Naive B cell (primary cell): ENCODE measurements around the gene PAPOLG. TPM values are rescaled to one million over a fixed set of nuclear protein-coding genes. Genes with fewer than 3 reads are reported as not detected.

Experiments
- ATAC-seq, 2 donors: fragments of 150-1000 bp; cut with Tn5 transposase; 2 replicates each; pipeline ENCODE4 v1.10.0; 2021; ENCODE audit warnings: low read depth in 2 of 2, mild to moderate bottlenecking in 2 of 2, moderate library complexity in 2 of 2
- DNase-seq: peaks from one replicate; pipeline ENCODE4 v3.0.0; 2022
- H3K27ac Mint-ChIP-seq, 6 donors: one replicate each; pipeline ENCODE4 v1.8.0; 2020 to 2022; ENCODE audit warnings: mild to moderate bottlenecking in 6 of 6, mixed read lengths in 6 of 6, moderate library complexity in 5 of 6, inconsistent platforms in 2 of 6
- H3K27me3 Mint-ChIP-seq, 3 donors: one replicate each; pipeline ENCODE4 v1.8.0; 2021 to 2022; ENCODE audit warnings: mixed read lengths in 3 of 3, mild to moderate bottlenecking in 1 of 3
- H3K36me3 Mint-ChIP-seq, 2 donors: one replicate each; pipeline ENCODE4 v1.8.0; 2020 to 2022; ENCODE audit warnings: mixed read lengths in 2 of 2, inconsistent platforms in 1 of 2, mild to moderate bottlenecking in 1 of 2
- H3K4me1 Mint-ChIP-seq, 3 donors: one replicate each; pipeline ENCODE4 v1.8.0; 2020 to 2022; ENCODE audit warnings: mixed read lengths in 3 of 3, inconsistent platforms in 1 of 3, mild to moderate bottlenecking in 1 of 3, moderate library complexity in 1 of 3
- H3K4me3 Mint-ChIP-seq, 8 donors: one replicate each; pipeline ENCODE4 v1.8.0; 2020 to 2022; ENCODE audit warnings: mild to moderate bottlenecking in 8 of 8, mixed read lengths in 8 of 8, moderate library complexity in 8 of 8, inconsistent platforms in 2 of 8
- H3K9me3 Mint-ChIP-seq, 7 donors: one replicate each; pipeline ENCODE4 v1.8.0; 2020 to 2022; ENCODE audit warnings: mixed read lengths in 7 of 7, mild to moderate bottlenecking in 5 of 7, inconsistent platforms in 2 of 7, moderate library complexity in 1 of 7
- polyA plus RNA-seq, 6 donors: library from polyadenylated mRNA; unstranded; fragments of 300-500 nt; fragmentation: Illumina TruSeq; gene quantifications; one replicate each; pipeline ENCODE4 v1.2.3, GENCODE V29; 2021; ENCODE audit warnings: low read depth in 6 of 6

The PAPOLG gene
- polyA plus RNA-seq, 6 donors from 2014 or later, result 8.1 to 20.5 (median 18.4) TPM

DNA sequence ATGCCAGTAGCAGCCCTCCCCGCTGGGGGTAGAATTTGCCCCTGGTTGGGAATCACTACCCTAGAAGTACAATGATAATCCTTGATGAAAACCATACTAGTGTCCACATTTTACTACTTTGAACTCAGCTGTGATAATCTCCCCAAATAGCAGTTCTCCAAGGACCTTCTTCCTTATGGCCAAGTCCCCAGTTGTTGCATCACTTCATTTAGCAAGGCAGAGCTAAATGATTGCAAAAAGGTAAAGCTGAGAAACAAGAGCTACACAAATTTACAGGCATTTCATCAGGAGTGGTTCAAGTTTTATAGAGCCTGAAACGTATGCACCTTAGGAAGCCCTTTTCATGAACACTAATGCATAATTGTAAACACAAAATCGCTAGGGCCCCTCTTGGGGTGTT lies 80.4 kb downstream of the PAPOLG start:
- Mint-ChIP-seq H3K27ac (peak overlapping the region in 2 of 6 donors; percentile 17 to 22), H3K4me3 (peak overlapping the region in 1 of 8 donors; percentile 77), H3K4me1 (peaks cover 69 to 90% (median 79%) of the 10 kb centered on the region in 3 donors), H3K36me3 (no peaks in the 10 kb centered on the region), H3K9me3 (peaks cover 0 to 4% (median 0%) of the 10 kb centered on the region in 7 donors), H3K27me3 (no peaks in the 10 kb centered on the region)
- no peak for ATAC-seq
- no peak for DNase-seq

DNA sequence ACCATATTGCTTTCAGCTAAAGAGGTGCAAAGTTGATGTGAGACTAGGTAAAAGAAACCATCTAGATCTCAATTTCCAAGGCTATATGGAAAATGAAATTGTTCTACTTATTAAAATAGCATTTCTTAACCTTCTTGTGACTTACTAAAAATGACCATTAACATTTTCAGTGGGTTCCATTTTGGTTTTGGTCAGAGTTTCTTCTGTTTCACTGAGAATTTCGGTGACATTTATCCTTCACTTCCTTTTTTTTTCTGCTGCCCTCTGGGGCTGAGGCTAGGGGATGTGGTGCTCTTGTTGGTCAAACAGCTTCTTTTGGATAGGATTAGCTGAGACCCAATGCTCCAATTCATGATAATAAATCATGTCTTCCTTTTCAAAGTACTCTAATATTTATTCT lies 81.1 kb downstream of the PAPOLG start:
- Mint-ChIP-seq H3K27ac (peak overlapping the region in 4 of 6 donors; percentile 31 to 97 (median 66)), H3K27me3 (no peaks in the 10 kb centered on the region), H3K4me1 (peaks cover 69 to 90% (median 80%) of the 10 kb centered on the region in 3 donors), H3K9me3 (peaks cover 0 to 4% (median 0%) of the 10 kb centered on the region in 7 donors), H3K36me3 (no peaks in the 10 kb centered on the region), H3K4me3 (peak overlapping the region in 1 of 8 donors; percentile 38)
- ATAC-seq, result no peak
- DNase-seq, result no peak

DNA sequence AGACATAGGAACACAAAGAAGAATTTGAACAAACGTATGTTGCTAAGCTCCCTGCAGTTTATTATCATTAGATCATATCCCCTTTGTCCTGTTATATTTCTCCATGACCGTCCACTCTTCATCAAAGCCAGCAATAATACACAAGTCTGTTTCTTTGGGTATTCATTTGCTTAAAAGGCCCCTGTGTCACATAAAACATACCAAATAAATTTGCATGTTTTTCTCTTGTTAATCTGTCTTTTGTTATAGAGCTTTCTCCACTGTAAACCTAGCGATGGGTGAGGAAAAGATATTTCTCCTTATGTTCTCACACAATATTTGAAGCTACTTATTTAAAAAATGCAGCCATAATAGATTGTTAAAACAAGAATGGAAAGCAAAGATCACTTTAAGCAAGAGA lies 82.4 kb downstream of the PAPOLG start:
- Mint-ChIP-seq H3K36me3 (no peaks in the 10 kb centered on the region), H3K4me1 (peaks cover 71 to 93% (median 82%) of the 10 kb centered on the region in 3 donors), H3K27ac (peak overlapping the region; percentile 95 to 98 (median 96)), H3K4me3 (peak overlapping the region; percentile 10 to 88 (median 76)), H3K27me3 (no peaks in the 10 kb centered on the region), H3K9me3 (peaks cover 0 to 4% (median 0%) of the 10 kb centered on the region in 7 donors)
- no peak for ATAC-seq
- no peak for DNase-seq

DNA sequence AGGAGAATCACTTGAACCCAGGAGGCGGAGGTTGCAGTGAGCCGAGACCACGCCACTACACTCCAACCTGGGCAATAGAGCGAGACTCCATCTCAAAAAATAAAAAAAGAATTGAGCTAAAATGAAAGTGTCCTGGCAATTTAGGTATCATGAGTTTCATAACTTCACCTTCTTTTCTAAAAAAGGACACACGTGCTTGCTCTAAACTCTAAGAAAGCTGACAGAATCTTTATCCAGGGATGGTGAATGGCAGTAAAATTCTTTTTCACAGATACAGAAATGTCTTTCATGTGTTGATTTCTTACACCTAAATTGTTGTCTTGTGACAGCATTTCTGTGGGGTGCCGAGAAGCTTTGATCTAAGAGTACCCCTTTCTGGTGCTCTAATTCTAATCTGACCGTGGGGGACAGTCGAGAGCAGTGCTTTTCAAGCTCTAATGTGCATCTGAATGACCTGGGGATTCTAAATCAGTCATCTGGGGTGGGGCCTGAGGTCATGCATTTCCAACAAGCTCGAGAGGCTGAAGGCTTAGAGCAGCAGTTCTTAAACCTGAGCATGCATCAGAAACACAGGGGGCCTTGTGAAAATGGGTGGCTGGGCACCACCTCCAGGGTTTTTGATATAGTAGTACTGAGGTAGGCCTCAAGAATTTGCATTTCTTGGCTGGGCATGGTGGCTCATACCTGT lies 83.2 kb downstream of the PAPOLG start:
- peaks cover 0 to 4% (median 0%) of the 10 kb centered on the region in 7 donors for H3K9me3 Mint-ChIP-seq
- DNase-seq, result peak; percentile 39
- peak overlapping the region; percentile 28 to 88 (median 80) for H3K4me3 Mint-ChIP-seq
- peaks cover 71 to 93% (median 82%) of the 10 kb centered on the region in 3 donors for H3K4me1 Mint-ChIP-seq
- peak overlapping the region; percentile 95 to 98 (median 96) for H3K27ac Mint-ChIP-seq
- peak; percentile 22 to 26 for ATAC-seq
- H3K36me3 Mint-ChIP-seq, result no peaks in the 10 kb centered on the region
- H3K27me3 Mint-ChIP-seq, result no peaks in the 10 kb centered on the region

DNA sequence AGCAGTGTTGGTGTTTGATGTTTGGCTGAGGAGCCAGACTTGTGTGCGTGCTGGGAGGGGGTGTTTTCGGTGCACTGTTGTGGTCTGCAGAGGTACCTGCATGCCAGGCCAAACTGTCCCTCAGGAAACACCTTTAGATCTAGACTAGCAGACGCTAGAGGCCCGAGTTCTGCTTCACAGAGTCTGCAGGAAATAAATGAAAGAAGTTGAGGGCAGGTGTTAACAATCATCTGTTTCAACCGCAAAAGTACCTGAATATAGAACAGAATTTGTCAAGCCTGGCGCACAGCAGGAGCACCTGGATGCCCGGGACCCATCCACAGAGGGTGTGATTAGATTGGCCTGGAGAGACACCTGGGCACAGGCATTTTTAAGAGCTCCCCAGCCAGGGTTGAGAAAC lies 84.8 kb downstream of the PAPOLG start:
- ATAC-seq, result peak; percentile 89 to 91
- peak; percentile 82 for DNase-seq
- Mint-ChIP-seq H3K27ac (peak overlapping the region; percentile 85 to 99 (median 96)), H3K4me1 (peaks cover 66 to 92% (median 79%) of the 10 kb centered on the region in 3 donors), H3K27me3 (no peaks in the 10 kb centered on the region), H3K36me3 (peaks cover 3 to 7% of the 10 kb centered on the region in 2 donors), H3K4me3 (peak overlapping the region; percentile 46 to 89 (median 76)), H3K9me3 (peaks cover 0 to 3% (median 0%) of the 10 kb centered on the region in 7 donors)

DNA sequence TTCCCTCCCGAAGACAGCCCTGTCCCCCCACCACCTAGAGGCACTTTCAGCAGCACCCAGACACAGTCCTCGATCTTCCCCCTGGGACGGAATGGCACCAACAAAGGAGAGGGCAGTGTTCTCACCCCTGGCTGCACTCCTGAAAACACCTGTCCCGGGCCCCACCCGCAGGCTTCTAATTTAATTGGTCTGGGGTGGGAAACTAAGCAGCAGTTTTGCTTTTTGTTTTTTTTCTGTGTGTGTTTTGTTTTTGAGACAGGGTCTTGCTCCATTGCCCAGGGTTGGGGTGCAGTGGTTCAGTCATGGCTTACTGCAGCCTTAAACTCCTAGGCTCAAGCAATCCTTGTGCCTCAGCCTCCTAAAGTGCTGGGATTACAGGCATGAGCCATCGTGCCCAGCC lies 86.9 kb downstream of the PAPOLG start:
- peaks cover 0 to 8% (median 0%) of the 10 kb centered on the region in 7 donors for H3K9me3 Mint-ChIP-seq
- no peak for DNase-seq
- no peak for ATAC-seq
- peak overlapping the region in 5 of 6 donors; percentile 5 to 96 (median 73) for H3K27ac Mint-ChIP-seq
- H3K36me3 Mint-ChIP-seq, result peaks cover 4 to 19% of the 10 kb centered on the region in 2 donors
- no peaks in the 10 kb centered on the region for H3K27me3 Mint-ChIP-seq
- peak overlapping the region in 6 of 8 donors; percentile 34 to 88 (median 64) for H3K4me3 Mint-ChIP-seq
- H3K4me1 Mint-ChIP-seq, result peaks cover 69 to 85% (median 78%) of the 10 kb centered on the region in 3 donors

DNA sequence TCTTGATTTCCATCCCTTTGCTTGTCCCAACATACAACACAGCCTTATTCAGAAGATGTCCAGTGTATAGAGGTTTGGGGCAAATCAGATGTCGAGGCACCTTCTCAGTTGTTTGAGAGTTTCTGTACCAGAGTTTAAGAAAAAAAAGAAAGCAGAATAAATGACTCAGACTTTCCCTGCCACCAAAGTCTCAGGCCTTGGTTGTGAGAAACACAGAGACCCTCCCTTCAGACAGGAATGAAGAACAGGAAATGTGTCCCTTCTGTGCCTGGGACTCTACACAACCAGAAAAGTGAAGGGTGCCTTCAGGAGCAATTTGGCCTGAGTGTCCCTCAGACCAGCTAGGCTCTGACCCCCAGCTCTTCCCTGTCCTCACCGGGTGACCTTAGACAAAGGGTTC lies 88.0 kb downstream of the PAPOLG start:
- H3K4me1 Mint-ChIP-seq, result peaks cover 61 to 74% (median 68%) of the 10 kb centered on the region in 3 donors
- H3K27me3 Mint-ChIP-seq, result no peaks in the 10 kb centered on the region
- H3K4me3 Mint-ChIP-seq, result peak overlapping the region in 2 of 8 donors; percentile 38 to 63
- peak overlapping the region in 5 of 6 donors; percentile 25 to 87 (median 72) for H3K27ac Mint-ChIP-seq
- DNase-seq (no peak), ATAC-seq (no peak)
- peaks cover 4 to 19% of the 10 kb centered on the region in 2 donors for H3K36me3 Mint-ChIP-seq
- H3K9me3 Mint-ChIP-seq, result peaks cover 0 to 8% (median 0%) of the 10 kb centered on the region in 7 donors

DNA sequence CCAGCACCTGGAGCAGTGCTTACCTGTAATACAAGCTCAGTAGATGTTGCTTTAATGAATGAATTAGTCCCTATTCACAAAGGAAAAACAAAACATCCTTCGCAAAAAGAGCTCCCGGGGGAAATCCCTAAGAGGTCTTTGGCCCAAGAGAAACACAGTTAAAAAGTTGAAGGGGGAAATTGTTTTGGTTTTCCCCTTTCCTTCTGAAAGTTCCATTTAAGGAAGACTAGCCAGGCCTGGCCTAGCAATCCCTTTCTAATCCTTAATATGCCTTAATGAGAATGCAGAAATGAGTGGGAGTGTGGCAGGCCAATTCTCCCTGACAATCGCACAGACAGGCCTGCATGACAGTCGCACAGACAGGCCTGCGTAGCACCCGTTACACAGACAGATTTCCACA lies 91.8 kb downstream of the PAPOLG start:
- peaks cover 0 to 8% (median 2%) of the 10 kb centered on the region in 7 donors for H3K9me3 Mint-ChIP-seq
- H3K27ac Mint-ChIP-seq, result peak overlapping the region in 1 of 6 donors; percentile 47
- DNase-seq, result no peak
- ATAC-seq, result no peak
- peaks cover 4 to 19% of the 10 kb centered on the region in 2 donors for H3K36me3 Mint-ChIP-seq
- no peak overlapping the region for H3K4me3 Mint-ChIP-seq
- no peaks in the 10 kb centered on the region for H3K27me3 Mint-ChIP-seq
- H3K4me1 Mint-ChIP-seq, result peaks cover 50 to 59% (median 50%) of the 10 kb centered on the region in 3 donors

Other genes starting within 250 kb of the PAPOLG start
- 100 to 1,000 TPM; 152 to 246 (median 192) TPM for gene BCL11A, start 202.6 kb upstream of the PAPOLG start, polyA plus RNA-seq
- 100 to 1,000 TPM in 3 of 6 donors, 10 to 100 TPM in 3; 30.1 to 125 (median 106) TPM for gene REL, start 125.3 kb downstream of the PAPOLG start, polyA plus RNA-seq